KMS-11 (cell line): ENCODE data around the gene YIF1A.

Source experiments
- H2AFZ ChIP-seq: fragments of 200-600 bp; sonication (generic); 2 replicates; pipeline ENCODE4 v1.6.1; 2016; ENCODE audit warnings: antibody characterized with exemption, mixed run types, low read depth
- H3K27ac ChIP-seq: fragments of 200-600 bp; sonication (generic); 2 replicates; pipeline ENCODE4 v1.6.1; 2016; ENCODE audit warnings: mild to moderate bottlenecking, mixed run types
- H3K27me3 ChIP-seq: fragments of 200-600 bp; sonication (generic); 2 replicates; pipeline ENCODE4 v1.6.1; 2017; ENCODE audit warnings: mild to moderate bottlenecking, low read depth, mixed run types, moderate library complexity; ENCODE audit not compliant: insufficient read depth
- H3K36me3 ChIP-seq: fragments of 200-600 bp; sonication (generic); 2 replicates; pipeline ENCODE4 v1.6.1; 2017; ENCODE audit warnings: mild to moderate bottlenecking, mixed run types; ENCODE audit not compliant: insufficient read depth
- H3K4me1 ChIP-seq: fragments of 200-600 bp; sonication (generic); 2 replicates; pipeline ENCODE4 v1.6.1; 2016; ENCODE audit warnings: mild to moderate bottlenecking, low read depth, mixed run types; ENCODE audit not compliant: poor library complexity, severe bottlenecking
- H3K4me2 ChIP-seq: fragments of 200-600 bp; sonication (generic); 2 replicates; pipeline ENCODE4 v1.7.0; 2016; ENCODE audit warnings: mild to moderate bottlenecking, mixed run types
- H3K4me3 ChIP-seq: fragments of 200-600 bp; sonication (generic); IDR thresholded peaks from 2 replicates; pipeline ENCODE4 v1.6.1; 2017; ENCODE audit warnings: low read depth, low read length, mixed read lengths; ENCODE audit not compliant: insufficient read depth
- H3K79me2 ChIP-seq: fragments of 200-600 bp; sonication (generic); 2 replicates; pipeline ENCODE4 v1.6.1; 2016; ENCODE audit warnings: low read depth, mixed run types; ENCODE audit not compliant: insufficient read depth
- H3K9ac ChIP-seq: fragments of 200-600 bp; sonication (generic); 2 replicates; pipeline ENCODE4 v1.6.1; 2016; ENCODE audit warnings: mild to moderate bottlenecking, mixed run types
- H4K20me1 ChIP-seq: fragments of 200-600 bp; sonication (generic); 2 replicates; pipeline ENCODE4 v1.6.1; 2016; ENCODE audit warnings: mild to moderate bottlenecking, mixed run types; ENCODE audit not compliant: insufficient read depth
- CTCF ChIP-seq: fragments of 200-600 bp; sonication (generic); conservative IDR thresholded peaks from 2 replicates; pipeline ENCODE4 v1.6.1; 2017; ENCODE audit warnings: low read depth, mild to moderate bottlenecking, antibody characterized with exemption, low read length, moderate library complexity, mixed read lengths

YIF1A gene

GRCh38 chr11:66235141-66235540 lies 53.8 kb downstream of the YIF1A start:
- Histone ChIP-seq H3K4me2 (no peak overlapping the region), H3K79me2 (no peaks in the 10 kb centered on the region), H3K36me3 (no peaks in the 10 kb centered on the region), H3K27ac (no peak overlapping the region), H3K9ac (no peak overlapping the region), H4K20me1 (no peaks in the 10 kb centered on the region), H3K27me3 (no peaks in the 10 kb centered on the region), H2AFZ (no peak overlapping the region), H3K4me1 (no peaks in the 10 kb centered on the region), H3K4me3 (no peak overlapping the region)
- TF ChIP-seq CTCF = no peak
